GM13976 (cell line): Measurements from ENCODE around the gene KIAA1755.

Experiments used
- DNase-seq: peaks from one replicate; pipeline ENCODE4 v3.0.0; 2012; ENCODE audit warnings: low spot score
- in situ Hi-C: fragments of 300-500 bp; cut with MboI; formaldehyde crosslinking; loops from one replicate; pipeline ENCODE4 v1.12.0; 2022; ENCODE audit warnings: low sequenced_read_pairs, mixed read lengths, inconsistent platforms; ENCODE audit not compliant: unreplicated experiment
- TF ChIP-seq, protein P1 (sequence below): IDR thresholded peaks from 2 replicates; pipeline ENCODE4 v1.5.1; 2012; ENCODE audit warnings: borderline replicate concordance, mild to moderate bottlenecking; ENCODE audit not compliant: insufficient read depth; ENCODE audit errors: extremely low read depth, missing control alignments, control extremely low read depth

The KIAA1755 gene

DNA sequence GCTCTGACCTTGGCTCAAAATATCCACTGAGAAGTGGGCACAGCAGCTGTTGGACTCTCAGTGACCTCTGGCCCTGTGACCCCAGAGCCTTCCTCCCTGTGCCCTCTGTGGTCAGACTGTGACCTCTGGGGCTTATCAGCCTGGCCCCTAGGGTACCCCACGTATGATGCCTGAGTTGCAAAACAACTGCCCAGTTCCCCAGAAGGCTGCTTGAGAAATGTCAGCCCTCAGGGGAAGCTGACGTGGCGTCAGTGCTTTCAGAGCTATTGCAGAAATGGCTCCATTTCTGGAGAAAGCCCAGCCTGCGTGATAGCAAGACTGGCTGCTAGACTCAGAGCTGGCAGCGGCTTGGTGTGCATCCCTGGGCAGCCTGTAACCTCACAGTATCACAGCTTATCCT lies 63.9 kb downstream of the KIAA1755 start:
- in situ Hi-C loops = no loop called here
- TF ChIP-seq, protein P1, sequence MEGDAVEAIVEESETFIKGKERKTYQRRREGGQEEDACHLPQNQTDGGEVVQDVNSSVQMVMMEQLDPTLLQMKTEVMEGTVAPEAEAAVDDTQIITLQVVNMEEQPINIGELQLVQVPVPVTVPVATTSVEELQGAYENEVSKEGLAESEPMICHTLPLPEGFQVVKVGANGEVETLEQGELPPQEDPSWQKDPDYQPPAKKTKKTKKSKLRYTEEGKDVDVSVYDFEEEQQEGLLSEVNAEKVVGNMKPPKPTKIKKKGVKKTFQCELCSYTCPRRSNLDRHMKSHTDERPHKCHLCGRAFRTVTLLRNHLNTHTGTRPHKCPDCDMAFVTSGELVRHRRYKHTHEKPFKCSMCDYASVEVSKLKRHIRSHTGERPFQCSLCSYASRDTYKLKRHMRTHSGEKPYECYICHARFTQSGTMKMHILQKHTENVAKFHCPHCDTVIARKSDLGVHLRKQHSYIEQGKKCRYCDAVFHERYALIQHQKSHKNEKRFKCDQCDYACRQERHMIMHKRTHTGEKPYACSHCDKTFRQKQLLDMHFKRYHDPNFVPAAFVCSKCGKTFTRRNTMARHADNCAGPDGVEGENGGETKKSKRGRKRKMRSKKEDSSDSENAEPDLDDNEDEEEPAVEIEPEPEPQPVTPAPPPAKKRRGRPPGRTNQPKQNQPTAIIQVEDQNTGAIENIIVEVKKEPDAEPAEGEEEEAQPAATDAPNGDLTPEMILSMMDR = no peak
- DNase-seq = no peak

DNA sequence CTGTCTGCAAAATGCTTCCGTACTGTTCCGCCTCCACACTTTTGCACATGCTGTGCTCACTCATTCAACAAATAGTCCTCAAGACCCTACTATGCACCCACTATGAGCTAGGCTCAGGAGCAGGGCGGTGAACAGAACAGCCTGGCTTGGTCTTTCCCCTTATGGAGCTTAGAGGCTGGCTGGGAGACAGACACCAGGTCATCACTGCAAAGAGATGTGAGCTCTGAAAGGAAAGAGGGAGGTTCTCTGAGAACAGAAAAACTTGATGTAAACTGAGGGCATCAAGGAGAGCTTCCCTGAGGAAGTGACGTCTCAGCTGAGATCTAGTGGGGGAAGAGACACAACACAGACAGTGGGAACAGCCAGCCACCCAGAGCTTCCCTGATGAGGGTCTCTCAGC lies 64.5 kb downstream of the KIAA1755 start:
- no peak for DNase-seq
- TF ChIP-seq, protein P1 = no peak
- in situ Hi-C loops = no loop called here

DNA sequence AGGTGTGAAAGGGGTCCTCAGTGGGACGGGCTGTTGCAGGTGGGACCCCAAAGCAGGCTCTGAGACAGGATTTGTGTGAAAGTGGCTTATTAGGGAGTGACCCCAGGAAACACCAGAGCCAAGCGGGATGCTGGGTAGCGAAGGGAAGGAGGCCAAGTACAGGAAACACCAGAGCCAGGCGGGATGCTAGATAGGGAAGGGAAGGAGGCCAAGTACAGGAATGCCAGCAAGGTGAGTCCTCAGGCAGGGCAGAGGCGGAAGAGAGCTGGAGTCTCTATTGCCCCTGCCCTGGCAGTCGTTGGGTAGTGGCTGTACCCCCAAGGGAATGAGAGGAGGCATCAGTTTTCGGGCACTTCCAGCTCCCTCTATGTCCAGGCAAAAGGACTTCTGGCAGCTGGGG lies 65.0 kb downstream of the KIAA1755 start:
- TF ChIP-seq, protein P1 = no peak
- in situ Hi-C loops = no loop called here

DNA sequence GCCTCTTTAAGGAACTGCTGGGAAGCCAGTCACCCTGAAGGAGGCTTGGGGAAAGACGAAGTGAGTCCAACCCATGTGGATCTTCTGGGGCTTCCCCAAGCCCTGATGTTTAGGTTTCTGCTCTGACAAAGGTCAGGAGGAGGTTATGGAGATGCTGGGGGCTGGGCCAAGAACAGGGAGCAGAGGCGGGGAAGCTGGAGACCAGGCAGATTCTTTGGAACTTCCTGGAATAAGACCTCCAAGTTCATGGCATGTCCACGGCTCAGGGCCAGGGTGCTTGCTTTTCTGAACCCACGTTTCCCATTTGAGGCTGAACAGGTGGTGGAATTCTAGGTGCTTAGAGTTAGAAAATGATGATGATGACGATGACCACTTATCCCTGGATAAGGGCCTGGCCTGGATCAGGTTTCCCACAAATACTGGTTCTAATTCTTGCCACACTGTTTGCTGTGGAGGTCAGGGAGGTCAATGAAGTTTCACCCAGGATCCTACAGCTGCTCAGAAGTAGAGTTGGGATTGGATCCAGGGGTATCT lies 65.5 kb downstream of the KIAA1755 start:
- DNase-seq = no peak
- in situ Hi-C loops = no loop called here
- TF ChIP-seq, protein P1 = no peak

More for the DNA sequence above, 65.0 kb downstream of the KIAA1755 start:
- DNase-seq = no peak

DNA sequence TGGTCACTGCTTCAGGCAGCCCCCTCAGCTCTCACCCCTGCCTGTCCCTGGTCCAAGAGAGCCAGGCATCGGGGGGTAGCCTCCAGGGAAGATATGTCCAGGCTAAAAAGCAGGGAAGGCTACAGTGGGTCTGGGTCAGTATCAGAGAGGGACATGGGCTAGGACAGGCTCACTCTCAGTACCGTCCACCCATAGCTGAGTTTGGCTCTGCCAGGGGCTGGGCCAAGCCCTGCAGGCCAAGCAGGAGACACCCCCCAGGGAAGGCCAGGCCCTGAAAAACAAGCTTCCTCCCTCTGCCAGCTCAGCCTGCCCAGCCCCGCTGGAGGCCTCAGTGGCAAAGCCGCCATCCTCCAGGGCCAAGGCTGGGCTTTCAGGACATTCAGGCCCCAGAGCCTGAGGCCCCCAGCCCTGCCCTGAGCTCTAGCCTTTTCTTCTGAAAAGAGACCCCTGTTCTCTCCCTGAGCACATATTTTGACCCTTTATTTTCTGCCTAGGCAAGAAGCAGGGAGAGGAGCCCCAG lies 66.9 kb downstream of the KIAA1755 start:
- in situ Hi-C loops = no loop called here
- TF ChIP-seq, protein P1 = no peak
- DNase-seq = no peak

DNA sequence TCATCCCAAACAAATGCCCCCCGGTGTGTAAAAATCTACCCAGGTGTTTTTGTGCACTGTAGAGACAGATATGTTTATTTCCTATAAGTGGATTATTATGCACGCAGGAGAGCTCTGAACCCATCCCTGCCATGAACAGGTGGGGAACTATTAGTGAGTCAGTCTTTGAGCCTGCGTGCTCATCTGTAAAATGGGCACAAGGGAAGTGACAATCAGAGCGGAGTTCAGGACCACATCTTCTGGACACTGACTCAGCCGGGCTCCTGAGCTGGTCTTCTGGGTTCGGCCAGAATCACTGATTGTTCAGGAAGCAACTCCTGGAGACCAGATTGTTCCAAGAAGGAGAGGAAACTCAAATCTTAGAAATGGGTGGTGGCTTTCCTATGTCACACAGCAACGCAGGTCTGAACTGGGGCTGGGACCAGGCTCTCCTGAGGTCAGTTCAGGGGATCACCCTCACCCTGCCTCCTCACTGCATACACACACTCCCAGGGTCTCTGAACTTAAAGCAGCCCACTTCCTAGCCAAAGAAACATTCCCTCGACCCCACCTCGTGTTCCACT lies 68.1 kb downstream of the KIAA1755 start:
- DNase-seq = no peak
- TF ChIP-seq, protein P1 = no peak
- in situ Hi-C loops = no loop called here
